ENCODE measurements around the gene TOR1B.

- TF ChIP-seq POLR2A (IDR thresholded peaks at IDR 0.05): no peak
- TF ChIP-seq CTCF (IDR thresholded peaks at IDR 0.05): no peak
These were observed 26.4 kb upstream of the TOR1B start for GRCh38 chr9:129776566-129776937.

Measured in esophagus squamous epithelium (tissue), 4 donors.